WTC11 (cell line): ENCODE measurements around the gene PTPRN2. TPM values are rescaled to one million over a fixed set of nuclear protein-coding genes. Genes with fewer than 3 reads are reported as not detected.

Experiments
- ATAC-seq: fragments of 200-7000 bp; cut with Tn5 transposase; 2 replicates; pipeline ENCODE4 v1.10.0; 2021; ENCODE audit warnings: mild to moderate bottlenecking, moderate library complexity
- CTCF ChIA-PET: fragments of 300-600 bp; sonication (Branson Sonifier 250); formaldehyde crosslinking; loops from one replicate; lab custom pipeline; 2021; ENCODE audit warnings: antibody characterized with exemption; lab: Charles Lee
- POLR2A ChIA-PET: fragments of 350-600 bp; sonication (Branson Sonifier 250); formaldehyde crosslinking; loops from one replicate; lab custom pipeline; 2021; ENCODE audit warnings: antibody characterized with exemption; lab: Charles Lee
- DNase-seq: peaks from one replicate; pipeline ENCODE4 v3.0.0; 2021; ENCODE audit warnings: low spot score
- H3K27ac Mint-ChIP-seq: 2 replicates; pipeline ENCODE4 v1.8.0; 2021; ENCODE audit warnings: mixed read lengths
- H3K27me3 Mint-ChIP-seq: 2 replicates; pipeline ENCODE4 v1.8.0; 2021; ENCODE audit warnings: low read depth, mild to moderate bottlenecking, moderate library complexity, mixed read lengths
- H3K36me3 Mint-ChIP-seq: 2 replicates; pipeline ENCODE4 v1.8.0; 2021; ENCODE audit warnings: mixed read lengths
- H3K4me1 Mint-ChIP-seq: 2 replicates; pipeline ENCODE4 v1.8.0; 2022; ENCODE audit warnings: mixed read lengths
- H3K4me3 Mint-ChIP-seq: 2 replicates; pipeline ENCODE4 v1.8.0; 2021; ENCODE audit warnings: mild to moderate bottlenecking, moderate library complexity, mixed read lengths
- H3K9me3 Mint-ChIP-seq: 2 replicates; pipeline ENCODE4 v1.8.0; 2021; ENCODE audit warnings: mixed read lengths
- CREM ChIP-seq: sonication (generic); formaldehyde crosslinking; IDR thresholded peaks from 2 replicates; pipeline ENCODE4 v1.8.1; 2022; ENCODE audit warnings: mild to moderate bottlenecking, missing genetic modification reagents, moderate library complexity
- E2F4 ChIP-seq: sonication (generic); formaldehyde crosslinking; IDR thresholded peaks from 2 replicates; pipeline ENCODE4 v1.8.1; 2022; ENCODE audit warnings: low read depth, mild to moderate bottlenecking, moderate library complexity, missing genetic modification reagents, borderline replicate concordance
- ELF4 ChIP-seq: sonication (generic); formaldehyde crosslinking; IDR thresholded peaks from 2 replicates; pipeline ENCODE4 v1.8.1; 2022; ENCODE audit warnings: low read depth, mild to moderate bottlenecking, moderate library complexity, missing genetic modification reagents
- FOXK1 ChIP-seq: sonication (generic); formaldehyde crosslinking; IDR thresholded peaks from 2 replicates; pipeline ENCODE4 v1.8.0; 2022; ENCODE audit warnings: mild to moderate bottlenecking, moderate library complexity, missing genetic modification reagents
- HMGA2 ChIP-seq: fragments of 250-450 bp; sonication (Bioruptor Pico); IDR thresholded peaks from 2 replicates; pipeline ENCODE4 v1.4.0; 2021; ENCODE audit warnings: mild to moderate bottlenecking, moderate library complexity
- KAT7 ChIP-seq: sonication (generic); formaldehyde crosslinking; IDR thresholded peaks from 2 replicates; pipeline ENCODE4 v1.8.1; 2023; ENCODE audit warnings: missing genetic modification reagents, mild to moderate bottlenecking, borderline replicate concordance
- NFATC4 ChIP-seq: fragments of 250-450 bp; sonication (Bioruptor Pico); IDR thresholded peaks from 2 replicates; pipeline ENCODE4 v1.9.0; 2021; ENCODE audit warnings: mild to moderate bottlenecking
- PRDM15 ChIP-seq: sonication (generic); formaldehyde crosslinking; IDR thresholded peaks from 2 replicates; pipeline ENCODE4 v1.8.0; 2022; ENCODE audit warnings: missing genetic modification reagents
- TEAD1 ChIP-seq: sonication (generic); formaldehyde crosslinking; IDR thresholded peaks from 2 replicates; pipeline ENCODE4 v1.8.0; 2022; ENCODE audit warnings: mild to moderate bottlenecking, missing genetic modification reagents
- TP53 ChIP-seq: sonication (generic); formaldehyde crosslinking; IDR thresholded peaks from 2 replicates; pipeline ENCODE4 v1.8.1; 2023; ENCODE audit warnings: mild to moderate bottlenecking, missing genetic modification reagents
- ZBTB43 ChIP-seq: sonication (generic); formaldehyde crosslinking; IDR thresholded peaks from 2 replicates; pipeline ENCODE4 v1.8.1; 2023; ENCODE audit warnings: mild to moderate bottlenecking, missing genetic modification reagents
- ZMAT4 ChIP-seq: fragments of 250-450 bp; sonication (Bioruptor Pico); IDR thresholded peaks from 2 replicates; pipeline ENCODE4 v1.9.0; 2021; ENCODE audit warnings: mild to moderate bottlenecking
- ZNF416 ChIP-seq: fragments of 250-450 bp; sonication (Bioruptor Pico); IDR thresholded peaks from 2 replicates; pipeline ENCODE4 v1.9.0; 2021; ENCODE audit warnings: mild to moderate bottlenecking, inconsistent platforms
- ZNF512 ChIP-seq: sonication (generic); formaldehyde crosslinking; IDR thresholded peaks from 2 replicates; pipeline ENCODE4 v1.8.1; 2022; ENCODE audit warnings: missing genetic modification reagents, borderline replicate concordance
- total RNA-seq: library from RNA; stranded (reverse); gene quantifications from 3 replicates; pipeline ENCODE4 v1.2.3, GENCODE V29; 2021
- TF ChIP-seq, protein P1 (sequence below): sonication (generic); formaldehyde crosslinking; IDR thresholded peaks from 2 replicates; pipeline ENCODE4 v1.8.0; 2022; ENCODE audit warnings: mild to moderate bottlenecking, missing genetic modification reagents
- TF ChIP-seq, protein P2 (sequence below): sonication (generic); formaldehyde crosslinking; IDR thresholded peaks from 2 replicates; pipeline ENCODE4 v1.8.1; 2023; ENCODE audit warnings: mild to moderate bottlenecking, missing genetic modification reagents, moderate library complexity
- TF ChIP-seq, protein P3 (sequence below): sonication (generic); formaldehyde crosslinking; IDR thresholded peaks from 2 replicates; pipeline ENCODE4 v1.8.0; 2022; ENCODE audit warnings: mild to moderate bottlenecking, missing genetic modification reagents
- TF ChIP-seq, protein P4 (sequence below): fragments of 200-600 bp; IDR thresholded peaks from 2 replicates; pipeline ENCODE4 v1.8.0; 2022; ENCODE audit warnings: antibody characterized with exemption
- TF ChIP-seq, protein P5 (sequence below): fragments of 250-450 bp; sonication (Bioruptor Pico); IDR thresholded peaks from 2 replicates; pipeline ENCODE4 v1.8.0; 2021; ENCODE audit warnings: mild to moderate bottlenecking

The PTPRN2 gene
- total RNA-seq, 1 experiment from 2014 or later, result 4.7 TPM

DNA sequence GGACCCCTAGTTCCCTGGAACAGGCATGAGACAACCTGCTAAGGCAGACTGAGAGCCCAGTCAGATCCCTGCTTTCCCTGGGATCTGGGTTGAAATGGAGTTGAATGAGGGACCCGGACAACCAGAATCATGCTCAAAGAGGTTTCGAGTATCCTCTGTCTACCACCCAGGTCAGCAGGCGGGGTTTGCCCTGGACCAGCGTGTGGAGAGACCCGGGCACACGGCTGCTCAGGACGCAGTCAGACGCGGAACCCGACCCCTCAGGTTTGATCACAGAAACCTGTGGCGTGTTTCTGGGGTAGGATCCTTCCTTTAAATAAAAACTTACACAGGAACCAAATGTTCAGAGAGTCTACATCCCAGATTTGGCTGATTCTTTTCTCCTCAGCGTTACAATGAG lies 330.6 kb downstream of the PTPRN2 start:
- Mint-ChIP-seq H3K9me3 (no peaks in the 10 kb centered on the region), H3K27ac (no peak overlapping the region), H3K27me3 (no peaks in the 10 kb centered on the region; the same call in 1 of the 2 replicates), H3K4me3 (no peak overlapping the region), H3K4me1 (peaks cover 13% of the 10 kb centered on the region)
- DNase-seq, result no peak
- TF ChIP-seq, protein P1, sequence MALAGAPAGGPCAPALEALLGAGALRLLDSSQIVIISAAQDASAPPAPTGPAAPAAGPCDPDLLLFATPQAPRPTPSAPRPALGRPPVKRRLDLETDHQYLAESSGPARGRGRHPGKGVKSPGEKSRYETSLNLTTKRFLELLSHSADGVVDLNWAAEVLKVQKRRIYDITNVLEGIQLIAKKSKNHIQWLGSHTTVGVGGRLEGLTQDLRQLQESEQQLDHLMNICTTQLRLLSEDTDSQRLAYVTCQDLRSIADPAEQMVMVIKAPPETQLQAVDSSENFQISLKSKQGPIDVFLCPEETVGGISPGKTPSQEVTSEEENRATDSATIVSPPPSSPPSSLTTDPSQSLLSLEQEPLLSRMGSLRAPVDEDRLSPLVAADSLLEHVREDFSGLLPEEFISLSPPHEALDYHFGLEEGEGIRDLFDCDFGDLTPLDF (CRISPR knock-in tag), result no peak
- TF ChIP-seq NFATC4 (CRISPR knock-in tag) (no peak), ZNF512 (CRISPR knock-in tag) (no peak), FOXK1 (CRISPR knock-in tag) (no peak), ELF4 (CRISPR knock-in tag) (no peak), E2F4 (no peak), TEAD1 (no peak), ZNF416 (CRISPR knock-in tag) (no peak), CREM (CRISPR knock-in tag) (no peak), TP53 (CRISPR knock-in tag) (no peak), ZMAT4 (CRISPR knock-in tag) (no peak), HMGA2 (CRISPR knock-in tag) (no peak), ZBTB43 (CRISPR knock-in tag) (no peak), KAT7 (CRISPR knock-in tag) (no peak)
- TF ChIP-seq, protein P2, sequence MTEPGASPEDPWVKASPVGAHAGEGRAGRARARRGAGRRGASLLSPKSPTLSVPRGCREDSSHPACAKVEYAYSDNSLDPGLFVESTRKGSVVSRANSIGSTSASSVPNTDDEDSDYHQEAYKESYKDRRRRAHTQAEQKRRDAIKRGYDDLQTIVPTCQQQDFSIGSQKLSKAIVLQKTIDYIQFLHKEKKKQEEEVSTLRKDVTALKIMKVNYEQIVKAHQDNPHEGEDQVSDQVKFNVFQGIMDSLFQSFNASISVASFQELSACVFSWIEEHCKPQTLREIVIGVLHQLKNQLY (CRISPR knock-in tag), result no peak
- TF ChIP-seq, protein P3, sequence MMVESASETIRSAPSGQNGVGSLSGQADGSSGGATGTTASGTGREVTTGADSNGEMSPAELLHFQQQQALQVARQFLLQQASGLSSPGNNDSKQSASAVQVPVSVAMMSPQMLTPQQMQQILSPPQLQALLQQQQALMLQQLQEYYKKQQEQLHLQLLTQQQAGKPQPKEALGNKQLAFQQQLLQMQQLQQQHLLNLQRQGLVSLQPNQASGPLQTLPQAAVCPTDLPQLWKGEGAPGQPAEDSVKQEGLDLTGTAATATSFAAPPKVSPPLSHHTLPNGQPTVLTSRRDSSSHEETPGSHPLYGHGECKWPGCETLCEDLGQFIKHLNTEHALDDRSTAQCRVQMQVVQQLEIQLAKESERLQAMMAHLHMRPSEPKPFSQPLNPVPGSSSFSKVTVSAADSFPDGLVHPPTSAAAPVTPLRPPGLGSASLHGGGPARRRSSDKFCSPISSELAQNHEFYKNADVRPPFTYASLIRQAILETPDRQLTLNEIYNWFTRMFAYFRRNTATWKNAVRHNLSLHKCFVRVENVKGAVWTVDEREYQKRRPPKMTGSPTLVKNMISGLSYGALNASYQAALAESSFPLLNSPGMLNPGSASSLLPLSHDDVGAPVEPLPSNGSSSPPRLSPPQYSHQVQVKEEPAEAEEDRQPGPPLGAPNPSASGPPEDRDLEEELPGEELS, result no peak
- TF ChIP-seq, all 79 proteins: peak for 0
- ChIA-PET POLR2A (no interaction called here), CTCF (no interaction called here)
- H3K36me3 Mint-ChIP-seq, result no peaks in the 10 kb centered on the region; the same call in 1 of the 2 replicates
- ATAC-seq, result no peak

GRCh38 chr7:158256091-158256816 lies 331.4 kb downstream of the PTPRN2 start:
- no peaks in the 10 kb centered on the region; the same call in 1 of the 2 replicates for H3K9me3 Mint-ChIP-seq
- ChIA-PET CTCF (no interaction called here), POLR2A (no interaction called here)
- ATAC-seq (no peak), DNase-seq (peak; percentile 4)
- H3K27me3 Mint-ChIP-seq, result no peaks in the 10 kb centered on the region; the same call in 1 of the 2 replicates
- H3K27ac Mint-ChIP-seq, result no peak overlapping the region
- H3K36me3 Mint-ChIP-seq, result no peaks in the 10 kb centered on the region; the same call in 1 of the 2 replicates
- no peak overlapping the region for H3K4me3 Mint-ChIP-seq
- H3K4me1 Mint-ChIP-seq, result peaks cover 13% of the 10 kb centered on the region
- TF ChIP-seq, protein P4, sequence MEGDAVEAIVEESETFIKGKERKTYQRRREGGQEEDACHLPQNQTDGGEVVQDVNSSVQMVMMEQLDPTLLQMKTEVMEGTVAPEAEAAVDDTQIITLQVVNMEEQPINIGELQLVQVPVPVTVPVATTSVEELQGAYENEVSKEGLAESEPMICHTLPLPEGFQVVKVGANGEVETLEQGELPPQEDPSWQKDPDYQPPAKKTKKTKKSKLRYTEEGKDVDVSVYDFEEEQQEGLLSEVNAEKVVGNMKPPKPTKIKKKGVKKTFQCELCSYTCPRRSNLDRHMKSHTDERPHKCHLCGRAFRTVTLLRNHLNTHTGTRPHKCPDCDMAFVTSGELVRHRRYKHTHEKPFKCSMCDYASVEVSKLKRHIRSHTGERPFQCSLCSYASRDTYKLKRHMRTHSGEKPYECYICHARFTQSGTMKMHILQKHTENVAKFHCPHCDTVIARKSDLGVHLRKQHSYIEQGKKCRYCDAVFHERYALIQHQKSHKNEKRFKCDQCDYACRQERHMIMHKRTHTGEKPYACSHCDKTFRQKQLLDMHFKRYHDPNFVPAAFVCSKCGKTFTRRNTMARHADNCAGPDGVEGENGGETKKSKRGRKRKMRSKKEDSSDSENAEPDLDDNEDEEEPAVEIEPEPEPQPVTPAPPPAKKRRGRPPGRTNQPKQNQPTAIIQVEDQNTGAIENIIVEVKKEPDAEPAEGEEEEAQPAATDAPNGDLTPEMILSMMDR, result no peak
- TF ChIP-seq, protein P5, sequence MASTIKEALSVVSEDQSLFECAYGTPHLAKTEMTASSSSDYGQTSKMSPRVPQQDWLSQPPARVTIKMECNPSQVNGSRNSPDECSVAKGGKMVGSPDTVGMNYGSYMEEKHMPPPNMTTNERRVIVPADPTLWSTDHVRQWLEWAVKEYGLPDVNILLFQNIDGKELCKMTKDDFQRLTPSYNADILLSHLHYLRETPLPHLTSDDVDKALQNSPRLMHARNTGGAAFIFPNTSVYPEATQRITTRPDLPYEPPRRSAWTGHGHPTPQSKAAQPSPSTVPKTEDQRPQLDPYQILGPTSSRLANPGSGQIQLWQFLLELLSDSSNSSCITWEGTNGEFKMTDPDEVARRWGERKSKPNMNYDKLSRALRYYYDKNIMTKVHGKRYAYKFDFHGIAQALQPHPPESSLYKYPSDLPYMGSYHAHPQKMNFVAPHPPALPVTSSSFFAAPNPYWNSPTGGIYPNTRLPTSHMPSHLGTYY (CRISPR knock-in tag), result no peak
- no peak for TF ChIP-seq PRDM15 (CRISPR knock-in tag)
